ENCODE data around the gene DRAM2. TPM values are rescaled to one million over a fixed set of nuclear protein-coding genes. Genes with fewer than 3 reads are reported as not detected.
A peak's percentile ranks its signal among the peaks of the same experiment; 100 is the strongest.

DRAM2 gene
- total RNA-seq (2011; cell fraction: chromatin; rRNA removed; ENCODE audit: low replicate concordance) = 55.1 and 79.4 TPM in 2 replicates
- total RNA-seq (2011; cell fraction: nucleolus; rRNA removed) = 47.5 and 52.1 TPM in 2 replicates
- total RNA-seq (2011; cell fraction: nucleoplasm; rRNA removed) = 96.9 and 112 TPM in 2 replicates
- total RNA-seq (2014; rRNA removed) (29.0 and 38.2 TPM in 2 replicates), total RNA-seq (2014; rRNA removed; fragmentation: Illumina TruSeq; extraction: Trizol) (53.5 and 56.8 TPM in 2 replicates), total RNA-seq (2015; rRNA removed; fragmentation: Illumina TruSeq; extraction: Trizol) (43.3 and 44.1 TPM in 2 replicates), total RNA-seq (2021) (35.9 and 41.9 TPM in 2 replicates), polyA plus RNA-seq (2011; rRNA removed) (158 and 161 TPM in 2 replicates), polyA plus RNA-seq (2014; fragmentation: Illumina TruSeq; extraction: Trizol) (67.4 and 77.7 TPM in 2 replicates), polyA plus RNA-seq (2014; fragmentation: Nextera tagmentation; extraction: Ambion mirVana) (100 to 1,000 TPM in 1 of 2 experiments, 10 to 100 TPM in 1; 93.4 to 101 TPM), polyA plus RNA-seq (2014; rRNA removed) (46.4 and 60.2 TPM in 2 replicates), polyA minus RNA-seq (2011; rRNA and poly(A)+ RNA removed) (92.2 and 94.6 TPM in 2 replicates), Bru-seq, nascent RNA (percentile 87 among the genes with signal in this experiment), BruChase-seq, experiment 1, labeled RNA remaining after a 2-hour chase (percentile 89 among the genes with signal in this experiment), BruChase-seq, experiment 2, labeled RNA remaining after a 6-hour chase (percentile 85 among the genes with signal in this experiment)
- polyA plus RNA-seq (2011; cell fraction: cytosol; rRNA removed) = 38.2 and 103 TPM in 2 replicates
- polyA plus RNA-seq (2011; cell fraction: nucleus; rRNA removed) = 81.1 and 121 TPM in 2 replicates
- 36.3 and 87.9 TPM in 2 replicates for polyA plus RNA-seq (2012)
- 27.1 and 32.8 TPM in 2 replicates for polyA minus RNA-seq (2011; cell fraction: cytosol; rRNA and poly(A)+ RNA removed)
- polyA minus RNA-seq (2011; cell fraction: nucleus; rRNA and poly(A)+ RNA removed) = 19.8 and 33.9 TPM in 2 replicates
- long read RNA-seq, experiment 1, transcript DRAM2-208 (9 exons, 1,872 nt) = major isoform, 20 of 79 reads
- long read RNA-seq, experiment 1, partial matches to known transcripts = 5 of 79 reads
- long read RNA-seq, experiment 1, other reads (novel, unspliced or antisense) = 50 of 79 reads
- long read RNA-seq, experiment 2, transcript DRAM2-208 (9 exons, 1,872 nt) = major isoform, 8 of 35 reads
- long read RNA-seq, experiment 2, partial matches to known transcripts = 6 of 35 reads
- long read RNA-seq, experiment 2, other reads (novel, unspliced or antisense) = 18 of 35 reads
- long read RNA-seq, experiment 3, transcript DRAM2-208 (9 exons, 1,872 nt) = major isoform, 17 of 54 reads
- long read RNA-seq, experiment 3, partial matches to known transcripts = 5 of 54 reads
- long read RNA-seq, experiment 3, other reads (novel, unspliced or antisense) = 31 of 54 reads

- DNase-seq (ENCODE audit: extremely low read depth in 1 of 4, low spot score in 3 of 4) = peak; percentile 97 to 99 (median 97)
- Histone ChIP-seq H3K27me3 (ENCODE audit: control insufficient read depth in 2 of 2, insufficient read depth in 2 of 2, low read length in 2 of 2) (no peaks in the 10 kb centered on the region), H4K20me1 (replicated peaks; ENCODE audit: control insufficient read depth, insufficient read depth, low read length) (0 out of 2 replicates have a peak, but pooled peaks cover 10% of the 10 kb centered on the region), H3K9me1 (ENCODE audit: control insufficient read depth, insufficient read depth, low read length) (no peaks in the 10 kb centered on the region), H3K9me3 (replicated peaks; ENCODE audit: control insufficient read depth, insufficient read depth, low read depth, low read length) (no peaks in the 10 kb centered on the region), H3K27ac (ENCODE audit: extremely low read depth, low read depth, low read length) (peak within 1 kb of the TSS; percentile 93), H3K4me1 (replicated peaks in 1 of 2; ENCODE audit: control insufficient read depth in 2 of 2, insufficient read depth in 2 of 2, low read length in 2 of 2) (peaks cover 8 to 18% of the 10 kb centered on the region in 2 experiments; a peak in 4 of 5 replicates), H3K9ac (ENCODE audit: insufficient read depth in 1 of 2, low read depth in 2 of 2, low read length in 2 of 2) (peak within 1 kb of the TSS; percentile 91 to 98), H3K4me3 (peak within 1 kb of the TSS; percentile 88), H3K4me2 (ENCODE audit: insufficient read depth, low read length) (peak within 1 kb of the TSS; percentile 100), H3K36me3 (ENCODE audit: control insufficient read depth, insufficient read depth, low read length) (peaks cover 26% of the 10 kb centered on the region; the same call in 2 of the 3 replicates), H3K79me2 (ENCODE audit: control insufficient read depth, insufficient read depth, low read length) (peaks cover 75% of the 10 kb centered on the region), H2AFZ (ENCODE audit: low read depth, low read length) (peak within 1 kb of the TSS; percentile 95)
- CTCF ChIA-PET (ENCODE audit: low intra/inter-chr PET ratio) = no interaction called here
- ATAC-seq = peak; percentile 83
- FAIRE-seq = peak; percentile 92
- in situ Hi-C loops (cut with MboI) (no loop called here), intact Hi-C loops (cut with micrococcal nuclease) (no loop called here)
- WGBS (ENCODE audit: insufficient coverage, low coverage, missing lambda C conversion rate) = under 1% methylated on average over 67 of the region's 68 CpGs
- BruUV-seq (replicated peaks) = no TSS peak
- POLR2A ChIA-PET = interaction anchor here (0.6 to 2.8 kb wide), 8 partner anchors 8 to 1589 kb away, joined by 3 to 13 read pairs (median 4); no protein-coding TSS in a partner anchor
- TF ChIP-seq COPS2 (conservative IDR thresholded peaks at IDR 0.05) (no peak), HOXB6 (CRISPR knock-in tag; IDR thresholded peaks at IDR 0.05; ENCODE audit: borderline replicate concordance) (no peak), CBX3 (IDR thresholded peaks at IDR 0.05; ENCODE audit: borderline replicate concordance in 1 of 2, low read length in 2 of 2) (no peak), SFPQ (IDR thresholded peaks at IDR 0.05; ENCODE audit: low read depth, low read length) (no peak), STAT5A (IDR thresholded peaks at IDR 0.05; ENCODE audit: borderline replicate concordance, low read length) (no peak), NFYB (IDR thresholded peaks at IDR 0.05; ENCODE audit: extremely low read depth, insufficient read length) (no peak), RHOXF2B (CRISPR knock-in tag; conservative IDR thresholded peaks at IDR 0.05) (no peak), NR3C1 (CRISPR knock-in tag; IDR thresholded peaks at IDR 0.05) (0 out of 2 replicates have a peak, but pooled peaks have one; percentile 38), MCM7 (IDR thresholded peaks at IDR 0.05) (no peak), TSC22D4 (tag; IDR thresholded peaks at IDR 0.05) (no peak), SNIP1 (IDR thresholded peaks at IDR 0.05; ENCODE audit: low read depth) (no peak), ATF3 (IDR thresholded peaks at IDR 0.05) (no peak), ATF3 (CRISPR knock-in tag; conservative IDR thresholded peaks at IDR 0.05) (no peak)
- TF ChIP-seq, protein P1, sequence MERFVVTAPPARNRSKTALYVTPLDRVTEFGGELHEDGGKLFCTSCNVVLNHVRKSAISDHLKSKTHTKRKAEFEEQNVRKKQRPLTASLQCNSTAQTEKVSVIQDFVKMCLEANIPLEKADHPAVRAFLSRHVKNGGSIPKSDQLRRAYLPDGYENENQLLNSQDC (CRISPR knock-in tag; IDR thresholded peaks at IDR 0.05) = no peak
Measured at GRCh38 chr1:111139956-111140679, at the start of gene DRAM2, which contains the start of gene CEPT1. Gene DRAM2, minus strand, starts transcription at chr1:111140093. Its CDS starts 8,539 bp downstream, at chr1:111131554. Gene CEPT1, plus strand, starts transcription at chr1:111140223. Its CDS starts 7,492 bp downstream, at chr1:111147715.

All from K562 (cell line).